EH (cell line): ENCODE measurements around the gene RASAL2.

Experiments
- DNase-seq: peaks from one replicate; pipeline ENCODE4 v3.0.0-alpha.2; 2015; ENCODE audit warnings: low read depth

The RASAL2 gene

GRCh38 chr1:178344513-178345091 lies 250.7 kb downstream of the RASAL2 start:
- peak; percentile 98 for DNase-seq

GRCh38 chr1:178345238-178345637 lies 251.3 kb downstream of the RASAL2 start:
- no peak for DNase-seq

- no peak for DNase-seq
These were observed 251.9 kb downstream of the RASAL2 start for GRCh38 chr1:178345807-178346206.

- DNase-seq: no peak
These were observed 255.9 kb downstream of the RASAL2 start for GRCh38 chr1:178349801-178350200.

GRCh38 chr1:178351911-178352310 lies 258.0 kb downstream of the RASAL2 start:
- peak; percentile 47 for DNase-seq

- no peak for DNase-seq
These were observed 259.0 kb downstream of the RASAL2 start for GRCh38 chr1:178352790-178353416.

- no peak for DNase-seq
These were observed 259.6 kb downstream of the RASAL2 start for GRCh38 chr1:178353524-178353923.

GRCh38 chr1:178354816-178355215 lies 260.9 kb downstream of the RASAL2 start:
- peak; percentile 51 for DNase-seq

- no peak for DNase-seq
These were observed 262.4 kb downstream of the RASAL2 start for GRCh38 chr1:178356299-178356698.

GRCh38 chr1:178358456-178358855 lies 264.6 kb downstream of the RASAL2 start:
- DNase-seq: no peak

- DNase-seq: no peak
These were observed 266.5 kb downstream of the RASAL2 start for GRCh38 chr1:178360421-178360820.

GRCh38 chr1:178361847-178362246 lies 267.9 kb downstream of the RASAL2 start:
- no peak for DNase-seq

GRCh38 chr1:178362747-178363146 lies 268.8 kb downstream of the RASAL2 start:
- DNase-seq: peak; percentile 81

- no peak for DNase-seq
These were observed 270.9 kb downstream of the RASAL2 start for GRCh38 chr1:178364782-178365181.

GRCh38 chr1:178367151-178367550 lies 273.2 kb downstream of the RASAL2 start:
- DNase-seq: no peak

- no peak for DNase-seq
These were observed 274.3 kb downstream of the RASAL2 start for GRCh38 chr1:178368208-178368607.

GRCh38 chr1:178371235-178371634 lies 277.3 kb downstream of the RASAL2 start:
- peak; percentile 48 for DNase-seq

GRCh38 chr1:178371933-178372388 lies 278.1 kb downstream of the RASAL2 start:
- DNase-seq: no peak

GRCh38 chr1:178374016-178374415 lies 280.1 kb downstream of the RASAL2 start:
- peak; percentile 73 for DNase-seq

- DNase-seq: no peak
These were observed 282.1 kb downstream of the RASAL2 start for GRCh38 chr1:178376008-178376407.

GRCh38 chr1:178379807-178380206 lies 285.9 kb downstream of the RASAL2 start:
- no peak for DNase-seq

GRCh38 chr1:178382372-178382771 lies 288.5 kb downstream of the RASAL2 start:
- DNase-seq: no peak

- DNase-seq: no peak
These were observed 291.8 kb downstream of the RASAL2 start for GRCh38 chr1:178385662-178386061.
